Mononuclear cell (primary cell): ENCODE results near the gene ARHGAP27. TPM values are rescaled to one million over a fixed set of nuclear protein-coding genes. Genes with fewer than 3 reads are reported as not detected.

Experiments used
- H3K27me3 ChIP-seq: 2 replicates; pipeline ENCODE4 v1.6.0; 2011; ENCODE audit warnings: low read length, control low read depth; ENCODE audit not compliant: insufficient read depth
- H3K4me1 ChIP-seq: 2 replicates; pipeline ENCODE4 v1.5.1; 2011; ENCODE audit warnings: mild to moderate bottlenecking, low read length, control low read depth; ENCODE audit not compliant: insufficient read depth
- H3K4me3 ChIP-seq: 2 replicates; pipeline ENCODE4 v1.5.1; 2011; ENCODE audit warnings: mild to moderate bottlenecking, low read length, moderate library complexity
- H3K9me3 ChIP-seq: 2 replicates; pipeline ENCODE4 v1.5.1; 2011; ENCODE audit warnings: low read depth, mild to moderate bottlenecking, control low read depth, low read length
- total RNA-seq: library from RNA; depleted of rRNA; stranded (reverse); fragments of >200 nt; gene quantifications from one replicate; pipeline ENCODE4 v1.2.3, GENCODE V29; 2012

ARHGAP27 gene
- total RNA-seq, 1 donor, result 41.3 TPM

- H3K4me3 ChIP-seq, result no peak overlapping the region
- no peaks in the 10 kb centered on the region for H3K9me3 ChIP-seq
- no peaks in the 10 kb centered on the region for H3K27me3 ChIP-seq
- no peaks in the 10 kb centered on the region for H3K4me1 ChIP-seq
Measured at GRCh38 chr17:45440161-45440778, 7.6 kb upstream of the ARHGAP27 start.

GRCh38 chr17:45438931-45439610 is 6.4 kb upstream of the ARHGAP27 start:
- H3K4me1 ChIP-seq, result no peaks in the 10 kb centered on the region
- H3K9me3 ChIP-seq, result no peaks in the 10 kb centered on the region
- H3K4me3 ChIP-seq, result no peak overlapping the region
- H3K27me3 ChIP-seq, result no peaks in the 10 kb centered on the region

- Histone ChIP-seq H3K27me3 (no peaks in the 10 kb centered on the region), H3K9me3 (no peaks in the 10 kb centered on the region), H3K4me1 (peaks cover 11% of the 10 kb centered on the region), H3K4me3 (no peak overlapping the region)
Measured at GRCh38 chr17:45437465-45438283, 5.0 kb upstream of the ARHGAP27 start.

GRCh38 chr17:45436625-45437464 is 4.2 kb upstream of the ARHGAP27 start:
- Histone ChIP-seq H3K4me3 (no peak overlapping the region), H3K27me3 (no peaks in the 10 kb centered on the region), H3K9me3 (no peaks in the 10 kb centered on the region)

GRCh38 chr17:45436161-45436560 is 3.5 kb upstream of the ARHGAP27 start:
- H3K4me3 ChIP-seq, result no peak overlapping the region
- H3K27me3 ChIP-seq, result no peaks in the 10 kb centered on the region

More at GRCh38 chr17:45436625-45437464, 4.2 kb upstream of the ARHGAP27 start:
- peaks cover 15% of the 10 kb centered on the region for H3K4me1 ChIP-seq

GRCh38 chr17:45435481-45435880 is 2.8 kb upstream of the ARHGAP27 start:
- Histone ChIP-seq H3K4me3 (no peak overlapping the region), H3K9me3 (no peaks in the 10 kb centered on the region), H3K4me1 (peaks cover 23% of the 10 kb centered on the region), H3K27me3 (no peaks in the 10 kb centered on the region)

More at GRCh38 chr17:45436161-45436560, 3.5 kb upstream of the ARHGAP27 start:
- H3K4me1 ChIP-seq, result peaks cover 17% of the 10 kb centered on the region
- H3K9me3 ChIP-seq, result no peaks in the 10 kb centered on the region

GRCh38 chr17:45433159-45433535 is 477 bp upstream of the ARHGAP27 start:
- Histone ChIP-seq H3K4me3 (no peak overlapping the region), H3K27me3 (no peaks in the 10 kb centered on the region), H3K4me1 (peaks cover 44% of the 10 kb centered on the region), H3K9me3 (no peaks in the 10 kb centered on the region)

- peak overlapping the region; percentile 64 for H3K4me3 ChIP-seq
- no peaks in the 10 kb centered on the region for H3K27me3 ChIP-seq
- H3K4me1 ChIP-seq, result peaks cover 56% of the 10 kb centered on the region
- H3K9me3 ChIP-seq, result no peaks in the 10 kb centered on the region
Measured at GRCh38 chr17:45431531-45432404, 902 bp downstream of the ARHGAP27 start.

GRCh38 chr17:45430738-45431530 is 1.7 kb downstream of the ARHGAP27 start:
- H3K9me3 ChIP-seq, result no peaks in the 10 kb centered on the region
- no peaks in the 10 kb centered on the region for H3K27me3 ChIP-seq
- peak overlapping the region; percentile 64 for H3K4me3 ChIP-seq
- peaks cover 60% of the 10 kb centered on the region for H3K4me1 ChIP-seq

GRCh38 chr17:45430006-45430737 is 2.5 kb downstream of the ARHGAP27 start:
- peaks cover 68% of the 10 kb centered on the region for H3K4me1 ChIP-seq
- H3K4me3 ChIP-seq, result no peak overlapping the region
- H3K9me3 ChIP-seq, result no peaks in the 10 kb centered on the region
- no peaks in the 10 kb centered on the region for H3K27me3 ChIP-seq

GRCh38 chr17:45429339-45430005 is 3.2 kb downstream of the ARHGAP27 start:
- Histone ChIP-seq H3K4me1 (peaks cover 68% of the 10 kb centered on the region), H3K4me3 (no peak overlapping the region), H3K9me3 (no peaks in the 10 kb centered on the region), H3K27me3 (no peaks in the 10 kb centered on the region)

GRCh38 chr17:45428931-45429338 is 3.7 kb downstream of the ARHGAP27 start:
- Histone ChIP-seq H3K4me3 (no peak overlapping the region), H3K4me1 (peaks cover 68% of the 10 kb centered on the region), H3K27me3 (no peaks in the 10 kb centered on the region), H3K9me3 (no peaks in the 10 kb centered on the region)
